Measurements from ENCODE around the gene ARID3C.
"Not testable (repeated sequence)": the region's sequence is repeated elsewhere in the genome, so short reads cannot be mapped to it uniquely, and the experiment has no call there.

The ARID3C gene

DNA sequence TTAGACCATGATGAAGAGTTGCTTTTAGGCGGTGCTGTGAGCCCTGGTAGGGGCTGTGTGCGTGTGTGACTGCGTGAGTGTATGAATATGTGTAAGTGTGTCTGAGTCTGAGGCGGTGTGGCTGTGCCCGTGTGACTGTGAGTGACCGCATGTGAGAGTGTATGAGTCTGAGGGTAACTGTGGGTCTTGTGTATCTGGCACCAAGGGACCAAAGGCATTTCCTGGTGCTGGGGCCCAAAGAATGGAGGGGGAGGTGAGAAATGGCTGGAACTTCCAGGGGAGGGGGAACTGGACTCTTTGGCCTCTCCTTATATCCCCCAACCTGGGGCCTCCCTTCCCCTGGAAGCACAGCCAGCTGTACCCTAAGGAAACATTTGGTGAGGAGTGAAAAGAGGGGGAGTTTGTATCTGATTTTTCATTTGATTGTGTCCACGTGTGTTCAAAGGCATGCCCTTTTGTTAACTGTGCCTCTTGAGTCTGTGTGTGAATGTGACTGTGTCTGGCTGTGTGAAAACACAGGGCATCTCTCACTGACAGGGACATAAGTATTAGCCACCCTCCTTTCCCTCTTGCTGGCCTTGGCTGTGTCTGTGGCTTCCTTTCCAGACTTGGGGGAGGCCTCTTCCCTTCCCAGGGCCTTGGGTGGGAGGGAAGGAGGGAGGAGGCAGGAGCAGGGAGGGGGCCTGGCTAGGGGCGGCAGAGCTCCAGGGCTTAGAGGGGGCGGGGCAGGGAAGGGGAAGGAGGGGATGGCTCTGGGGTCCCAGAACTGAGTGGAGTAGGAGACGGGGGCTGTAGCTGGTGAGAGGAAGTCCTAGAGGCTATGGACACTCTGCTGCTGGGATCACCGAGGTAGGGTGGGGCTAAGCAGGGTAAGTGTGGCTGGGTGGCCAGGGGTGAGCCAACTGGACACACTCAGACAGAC is 24.5 kb upstream of the ARID3C start:
- in situ Hi-C loops (cut with MboI; ENCODE audit: low sequenced_read_pairs) = loop anchor here (25.0 kb wide), 1 partner anchor 459 kb away; the partner anchor contains the start of genes ATOSB and STOML2

DNA sequence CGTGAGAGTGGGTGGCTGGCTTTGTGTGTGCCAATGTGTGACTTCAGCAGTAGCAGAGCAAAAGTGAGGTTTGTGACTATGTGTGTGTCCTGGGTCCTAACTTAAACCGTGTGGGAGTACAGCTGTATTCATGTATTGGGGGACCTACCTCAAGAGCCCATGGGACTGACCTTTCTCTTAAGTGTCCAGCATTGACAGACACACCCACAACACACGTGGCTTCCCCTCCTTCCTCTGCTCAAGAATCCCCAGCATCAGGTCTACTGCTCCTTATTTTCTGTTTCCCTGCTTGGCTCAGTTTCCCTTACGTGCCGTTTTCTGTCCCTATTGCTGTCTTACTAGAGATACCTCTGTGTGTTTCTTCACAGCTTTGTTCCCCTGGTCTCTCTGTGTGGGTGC is 23.7 kb upstream of the ARID3C start:
- in situ Hi-C loops (cut with MboI; ENCODE audit: low sequenced_read_pairs) = loop anchor here (25.0 kb wide), 1 partner anchor 460 kb away; the partner anchor contains the start of genes ATOSB and STOML2

DNA sequence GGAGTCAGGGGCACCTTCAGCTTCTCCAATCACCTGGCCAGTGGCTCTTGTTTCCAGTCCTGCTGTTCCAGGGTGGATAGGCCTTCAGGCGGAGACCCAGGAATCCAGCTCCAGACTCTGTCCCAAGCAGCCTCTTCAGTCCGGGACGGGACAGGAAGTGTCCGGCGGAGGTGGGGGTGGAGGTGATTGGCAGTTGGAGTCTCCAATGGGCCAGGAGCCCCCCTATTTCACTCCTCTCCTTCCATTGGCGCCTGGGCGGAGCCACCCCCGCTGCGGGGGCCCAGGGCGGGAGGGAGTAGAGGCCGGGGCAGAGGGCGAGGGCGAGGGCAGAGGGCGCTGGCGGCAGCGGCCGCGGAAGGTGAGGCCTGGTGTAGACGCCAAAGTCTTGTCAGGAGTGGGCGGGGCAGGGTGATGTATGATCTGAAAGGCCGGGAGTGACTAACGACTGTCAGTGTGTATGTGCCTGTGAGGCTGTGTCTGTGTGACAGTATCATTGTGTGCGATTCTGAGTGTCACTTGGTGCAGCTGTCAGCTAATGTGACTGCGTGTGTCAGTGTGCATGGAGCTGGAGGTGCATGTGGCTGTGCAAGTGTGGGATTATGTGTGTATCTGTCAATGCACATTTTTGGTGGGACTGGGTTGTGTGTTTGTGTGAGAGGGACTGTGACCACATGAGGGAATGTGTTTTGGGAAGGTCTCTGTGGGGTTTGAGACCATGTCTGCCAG is 23.2 kb upstream of the ARID3C start, which contains the start of gene IL11RA:
Gene IL11RA, plus strand, starts transcription at position 310 of the 726 bp plus-strand sequence. CDS start 3,033 bp downstream, outside the sequence.
- in situ Hi-C loops (cut with MboI; ENCODE audit: low sequenced_read_pairs) = loop anchor here (25.0 kb wide), 1 partner anchor 460 kb away; the partner anchor contains the start of genes ATOSB and STOML2

GRCh38 chr9:34651321-34651720 is 22.5 kb upstream of the ARID3C start:
- in situ Hi-C loops (cut with MboI; ENCODE audit: low sequenced_read_pairs) = loop anchor here (25.0 kb wide), 1 partner anchor 461 kb away; the partner anchor contains the start of genes ATOSB and STOML2

DNA sequence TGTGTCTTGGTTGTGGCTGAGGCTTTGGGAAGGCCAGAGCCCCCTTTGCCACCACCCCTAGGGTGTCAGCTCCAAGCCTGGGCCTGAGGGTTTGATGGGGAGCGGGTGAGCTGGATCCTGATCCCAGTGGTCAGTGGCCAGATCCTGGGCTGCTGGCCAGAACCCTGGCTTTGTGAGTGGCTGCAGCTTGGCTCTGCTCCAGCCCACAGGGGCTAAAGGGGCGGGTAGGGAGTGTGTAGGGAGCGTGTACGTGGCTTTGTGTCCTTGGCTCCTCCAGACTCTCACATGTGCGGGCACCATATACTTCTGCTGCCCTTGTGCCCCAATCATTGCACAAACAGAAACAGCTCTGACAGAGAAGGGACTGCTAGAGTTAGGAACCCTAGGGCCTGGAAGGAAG is 21.9 kb upstream of the ARID3C start:
- in situ Hi-C loops (cut with MboI; ENCODE audit: low sequenced_read_pairs) = loop anchor here (25.0 kb wide), 1 partner anchor 461 kb away; the partner anchor contains the start of genes ATOSB and STOML2

DNA sequence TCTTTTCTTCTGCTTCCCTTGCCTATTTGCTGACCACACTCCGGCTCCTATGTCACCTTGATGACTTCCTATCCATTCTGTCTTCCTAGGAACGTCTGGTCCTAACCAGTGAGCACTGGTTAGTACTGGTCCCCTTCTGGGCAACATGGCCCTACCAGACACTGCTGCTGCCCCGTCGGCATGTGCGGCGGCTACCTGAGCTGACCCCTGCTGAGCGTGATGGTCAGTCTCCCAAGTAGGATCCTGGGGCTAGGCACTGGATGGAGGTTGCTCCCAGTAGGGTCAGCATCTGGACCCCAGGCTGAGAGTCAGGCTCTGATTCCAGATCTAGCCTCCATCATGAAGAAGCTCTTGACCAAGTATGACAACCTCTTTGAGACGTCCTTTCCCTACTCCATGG is 19.8 kb upstream of the ARID3C start:
- in situ Hi-C loops (cut with MboI; ENCODE audit: low sequenced_read_pairs) = no loop called here

- in situ Hi-C loops (cut with MboI; ENCODE audit: low sequenced_read_pairs) = no loop called here
Observed at GRCh38 chr9:34647651-34648050, 18.8 kb upstream of the ARID3C start.

DNA sequence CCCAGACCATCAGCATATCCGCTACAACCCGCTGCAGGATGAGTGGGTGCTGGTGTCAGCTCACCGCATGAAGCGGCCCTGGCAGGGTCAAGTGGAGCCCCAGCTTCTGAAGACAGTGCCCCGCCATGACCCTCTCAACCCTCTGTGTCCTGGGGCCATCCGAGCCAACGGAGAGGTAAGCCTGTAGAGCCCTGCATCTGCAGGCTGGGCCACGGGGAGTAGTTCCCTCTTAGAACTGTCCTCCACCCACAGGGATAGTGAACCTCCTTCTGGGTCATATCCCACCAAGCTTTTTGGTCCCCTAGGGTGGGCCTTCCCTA is 18.2 kb upstream of the ARID3C start:
- in situ Hi-C loops (cut with MboI; ENCODE audit: low sequenced_read_pairs) = no loop called here

DNA sequence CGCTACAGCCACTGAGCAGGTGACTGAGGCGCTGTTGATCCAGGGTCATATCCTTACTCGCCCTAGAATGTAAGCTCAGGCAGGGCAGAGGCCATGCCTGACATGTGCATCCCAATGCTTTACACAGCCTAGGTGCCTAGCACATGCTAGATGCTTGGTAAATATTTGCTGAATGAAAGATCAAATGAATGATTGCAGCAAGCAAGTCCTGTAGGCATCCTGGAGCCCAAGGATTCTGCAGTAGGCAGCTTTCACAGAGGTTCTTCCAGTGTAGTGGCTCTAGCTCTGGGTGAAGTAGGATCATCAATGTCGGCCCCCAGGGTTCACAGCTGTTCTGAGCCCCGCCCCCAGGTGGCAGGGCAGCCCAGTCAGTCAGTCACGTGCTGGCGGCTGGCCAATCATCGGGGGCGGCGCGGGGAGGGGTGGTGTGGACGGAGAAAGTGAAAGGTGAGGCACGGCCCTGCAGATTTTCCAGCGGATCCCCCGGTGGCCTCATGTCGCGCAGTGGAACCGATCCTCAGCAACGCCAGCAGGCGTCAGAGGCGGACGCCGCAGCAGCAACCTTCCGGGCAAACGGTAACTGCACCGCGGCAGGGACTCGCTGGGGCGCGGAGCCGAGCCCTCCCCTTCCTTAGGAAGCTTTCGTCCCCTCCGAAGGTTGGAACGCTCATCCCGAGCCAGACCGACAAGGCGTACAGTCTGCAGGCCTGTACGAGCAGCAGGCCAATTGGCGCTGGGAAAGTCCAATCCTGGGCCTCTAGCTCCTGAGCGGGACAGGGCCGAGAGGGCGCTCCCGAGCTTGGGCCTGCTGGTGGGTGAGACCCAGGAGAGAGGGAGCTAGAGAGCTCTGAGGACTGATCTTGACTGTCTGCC is 17.6 kb upstream of the ARID3C start, which contains the start of gene GALT:
Gene GALT, plus strand, starts transcription at position 465 of the 873 bp plus-strand sequence. Its CDS starts 30 bp downstream, at position 495.
- in situ Hi-C loops (cut with MboI; ENCODE audit: low sequenced_read_pairs) = no loop called here

DNA sequence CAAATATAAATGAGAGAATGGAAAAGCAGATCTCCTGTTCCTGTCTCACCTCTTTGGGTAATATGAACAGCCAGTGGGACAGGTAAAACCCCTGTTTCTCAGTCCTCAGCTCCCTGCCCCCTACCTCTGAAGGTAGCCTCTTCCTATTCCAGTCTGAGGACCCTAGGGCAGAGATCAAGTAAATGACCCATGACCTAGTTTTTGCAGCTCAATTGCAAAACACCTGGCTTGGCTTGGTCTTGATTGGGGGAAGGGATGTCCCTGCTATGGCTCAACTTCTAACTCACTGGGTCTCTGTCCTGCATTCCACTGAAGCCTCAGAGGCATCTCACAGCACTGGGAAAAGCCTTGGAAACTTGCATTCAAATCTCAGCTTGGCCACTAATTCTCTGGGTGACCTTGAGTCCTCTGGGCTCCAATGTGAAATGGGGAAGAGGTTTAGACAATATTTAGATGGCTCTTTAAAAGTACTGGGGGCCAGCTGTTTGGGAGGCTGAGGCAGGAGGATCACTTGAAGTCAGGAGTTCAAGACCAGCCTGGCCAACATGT is 16.0 kb upstream of the ARID3C start:
- in situ Hi-C loops (cut with MboI; ENCODE audit: low sequenced_read_pairs) = no loop called here

GRCh38 chr9:34642679-34643078 is 13.8 kb upstream of the ARID3C start:
- in situ Hi-C loops (cut with MboI; ENCODE audit: low sequenced_read_pairs) = no loop called here

- in situ Hi-C loops (cut with MboI; ENCODE audit: low sequenced_read_pairs) = not testable (repeated sequence)
Observed at GRCh38 chr9:34639322-34639721, 10.5 kb upstream of the ARID3C start.

- in situ Hi-C loops (cut with MboI; ENCODE audit: low sequenced_read_pairs) = no loop called here
Observed at GRCh38 chr9:34638138-34638445, 9.2 kb upstream of the ARID3C start.

GRCh38 chr9:34637356-34638137 is 8.7 kb upstream of the ARID3C start, which contains the start of gene SIGMAR1:
TSS of gene SIGMAR1 (minus strand) at chr9:34637787. CDS start at chr9:34637697, 90 bp downstream.
- in situ Hi-C loops (cut with MboI; ENCODE audit: low sequenced_read_pairs) = no loop called here

DNA sequence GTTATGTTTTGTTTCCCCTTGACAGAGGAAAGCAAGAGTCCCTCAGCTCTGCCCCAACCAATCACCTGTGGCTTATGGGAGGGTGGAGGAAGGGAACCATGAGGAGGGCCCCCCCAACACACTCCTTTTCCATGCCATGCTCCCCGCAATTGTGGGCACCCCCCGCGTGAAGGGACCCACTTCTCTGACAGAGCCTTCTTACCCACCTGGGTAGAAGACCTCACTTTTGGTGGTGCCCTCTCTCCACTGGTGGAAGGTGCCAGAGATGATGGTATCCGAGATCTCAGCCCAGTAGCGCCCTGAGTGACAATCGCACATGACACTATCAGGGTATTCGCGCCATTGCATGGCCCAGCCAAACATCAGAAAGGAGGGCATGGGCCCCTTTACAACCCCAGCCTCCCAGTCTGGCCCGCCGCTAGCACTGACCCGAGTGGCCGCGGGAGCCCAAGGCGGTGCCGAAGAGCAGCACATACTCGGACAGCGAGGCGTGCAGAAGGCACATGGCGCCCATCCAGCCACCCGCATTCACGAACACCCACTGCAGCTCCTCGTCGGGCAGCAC is 8.0 kb upstream of the ARID3C start:
- in situ Hi-C loops (cut with MboI; ENCODE audit: low sequenced_read_pairs) = no loop called here

DNA sequence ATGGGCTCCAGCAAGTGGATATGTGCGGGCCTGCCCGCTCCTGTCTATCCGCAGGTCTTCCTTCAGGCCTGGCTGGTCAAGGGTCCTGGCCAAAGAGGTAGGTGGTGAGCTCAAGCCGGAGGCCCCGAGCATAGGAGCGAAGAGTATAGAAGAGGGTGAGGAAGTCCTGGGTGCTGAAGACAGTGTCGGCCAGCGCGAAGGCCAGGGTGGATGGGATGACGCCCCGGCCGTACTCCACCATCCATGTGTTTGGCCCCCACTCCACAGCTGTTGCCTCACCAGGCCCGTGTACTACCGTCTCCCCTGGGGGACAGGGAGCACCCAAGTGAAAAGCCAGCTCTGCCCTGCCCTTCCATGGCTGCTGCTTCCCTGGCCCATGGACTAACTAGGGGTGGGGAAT is 6.7 kb upstream of the ARID3C start:
- in situ Hi-C loops (cut with MboI; ENCODE audit: low sequenced_read_pairs) = no loop called here

DNA sequence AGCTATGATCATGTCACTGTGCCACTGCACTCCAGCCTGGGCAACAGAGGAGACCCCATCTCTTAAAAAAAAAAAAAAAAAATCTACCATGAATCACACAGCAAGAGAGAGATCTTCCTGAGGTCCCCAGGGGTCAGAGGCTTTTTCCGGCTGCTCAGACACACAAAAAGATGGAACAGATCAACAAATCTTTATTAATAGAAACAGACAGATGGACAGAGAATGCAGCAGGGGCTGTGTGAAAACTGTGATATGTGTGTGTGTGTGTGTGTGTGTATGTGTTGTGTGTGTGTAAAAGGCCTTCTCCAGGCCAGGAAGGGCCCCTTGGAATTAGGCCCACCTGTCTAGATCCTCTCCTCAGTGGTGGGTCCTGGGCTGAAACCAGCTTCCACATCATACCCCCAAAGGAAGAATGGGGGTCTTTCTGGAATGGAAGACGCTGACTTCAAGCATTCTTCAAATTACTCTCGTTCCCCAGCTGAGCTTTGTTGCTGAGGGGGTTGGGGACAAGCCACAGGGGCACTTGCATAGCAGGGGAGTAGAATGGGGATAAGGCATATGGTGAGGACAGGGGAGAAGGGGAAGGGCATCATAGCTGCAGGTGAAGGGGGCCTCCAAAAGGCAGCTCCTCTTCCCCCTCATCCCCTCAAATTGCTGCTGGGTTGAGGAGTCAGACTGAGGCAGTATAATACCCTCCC is 5.8 kb upstream of the ARID3C start:
- in situ Hi-C loops (cut with MboI; ENCODE audit: low sequenced_read_pairs) = no loop called here

DNA sequence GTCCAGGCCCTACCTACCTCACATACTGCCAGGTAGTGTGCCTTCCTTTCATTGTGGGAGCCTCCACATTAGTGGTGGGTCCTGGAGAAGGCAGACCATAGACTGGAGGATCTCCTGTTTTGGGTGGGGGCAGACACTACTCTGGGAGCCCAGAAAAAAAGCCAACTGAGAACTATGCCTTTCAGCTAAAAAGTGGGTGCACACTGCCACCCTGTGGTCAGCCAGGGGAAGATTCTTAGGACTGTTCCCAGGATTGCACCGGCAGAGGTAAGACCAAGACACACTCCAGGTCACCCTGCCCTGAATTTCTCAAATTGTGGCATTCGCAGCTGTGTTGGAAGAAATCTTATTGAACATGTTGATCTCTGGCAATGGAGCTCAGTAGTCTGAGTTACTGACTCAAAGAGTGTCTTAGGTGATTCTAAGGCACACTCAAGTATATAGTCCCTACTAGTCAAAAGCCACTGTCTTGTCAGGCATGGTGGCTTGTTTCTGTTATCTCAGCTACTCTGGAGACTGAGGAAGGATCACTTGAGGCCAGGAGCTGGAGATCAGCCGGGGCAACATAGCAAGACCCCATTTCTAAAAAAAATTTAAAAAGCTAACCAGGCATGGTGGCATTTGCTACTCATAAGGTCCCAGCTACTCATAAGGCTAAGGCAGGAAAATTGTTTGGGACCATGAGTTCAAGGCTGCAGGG is 5.1 kb upstream of the ARID3C start:
- in situ Hi-C loops (cut with MboI; ENCODE audit: low sequenced_read_pairs) = no loop called here

All from HL-60/S4 treated with phorbol 12-myristate 13-acetate at 8.2 ng/mL for 4 days and 3 days (cell line).